ENCODE measurements around the gene S1PR3. TPM values are rescaled to one million over a fixed set of nuclear protein-coding genes. Genes with fewer than 3 reads are reported as not detected.

The S1PR3 gene
- total and polyA plus RNA-seq, 9 of the 15 experiments (the other 6 are each of a cell fraction or from before 2014, with no cell fraction given), result 0.03 to 2.0 (median 0.29) TPM

DNA sequence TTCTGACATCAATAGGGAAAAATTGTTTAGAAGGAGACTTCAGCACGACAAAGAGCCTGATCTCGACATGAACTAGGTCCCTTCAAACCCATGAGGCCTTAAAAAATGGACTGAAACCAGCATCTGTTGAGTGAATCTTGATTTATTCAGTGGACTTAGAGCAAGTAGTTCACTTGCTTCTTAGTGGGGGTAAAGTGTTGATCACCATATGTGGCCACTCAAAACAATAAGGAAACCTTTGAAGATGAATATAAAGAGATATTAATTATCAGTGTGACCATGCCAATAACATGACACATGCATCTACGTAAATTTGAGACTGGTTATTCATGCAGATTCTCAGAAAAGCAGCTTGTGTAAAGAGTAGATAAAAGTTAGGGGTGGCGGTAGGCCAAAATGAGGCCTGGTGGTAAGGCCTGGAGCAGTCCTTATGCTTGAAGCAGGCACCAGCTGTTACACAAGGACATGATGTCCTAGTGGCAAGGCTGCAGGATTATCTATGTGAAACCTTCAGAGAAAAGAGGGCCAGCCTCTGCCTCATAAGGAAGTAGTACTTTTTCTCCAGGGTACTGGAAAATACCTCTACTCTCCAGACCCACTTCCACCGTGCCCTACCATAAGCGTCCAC lies 61.3 kb downstream of the S1PR3 start (continued):
- TF ChIP-seq, protein P1, sequence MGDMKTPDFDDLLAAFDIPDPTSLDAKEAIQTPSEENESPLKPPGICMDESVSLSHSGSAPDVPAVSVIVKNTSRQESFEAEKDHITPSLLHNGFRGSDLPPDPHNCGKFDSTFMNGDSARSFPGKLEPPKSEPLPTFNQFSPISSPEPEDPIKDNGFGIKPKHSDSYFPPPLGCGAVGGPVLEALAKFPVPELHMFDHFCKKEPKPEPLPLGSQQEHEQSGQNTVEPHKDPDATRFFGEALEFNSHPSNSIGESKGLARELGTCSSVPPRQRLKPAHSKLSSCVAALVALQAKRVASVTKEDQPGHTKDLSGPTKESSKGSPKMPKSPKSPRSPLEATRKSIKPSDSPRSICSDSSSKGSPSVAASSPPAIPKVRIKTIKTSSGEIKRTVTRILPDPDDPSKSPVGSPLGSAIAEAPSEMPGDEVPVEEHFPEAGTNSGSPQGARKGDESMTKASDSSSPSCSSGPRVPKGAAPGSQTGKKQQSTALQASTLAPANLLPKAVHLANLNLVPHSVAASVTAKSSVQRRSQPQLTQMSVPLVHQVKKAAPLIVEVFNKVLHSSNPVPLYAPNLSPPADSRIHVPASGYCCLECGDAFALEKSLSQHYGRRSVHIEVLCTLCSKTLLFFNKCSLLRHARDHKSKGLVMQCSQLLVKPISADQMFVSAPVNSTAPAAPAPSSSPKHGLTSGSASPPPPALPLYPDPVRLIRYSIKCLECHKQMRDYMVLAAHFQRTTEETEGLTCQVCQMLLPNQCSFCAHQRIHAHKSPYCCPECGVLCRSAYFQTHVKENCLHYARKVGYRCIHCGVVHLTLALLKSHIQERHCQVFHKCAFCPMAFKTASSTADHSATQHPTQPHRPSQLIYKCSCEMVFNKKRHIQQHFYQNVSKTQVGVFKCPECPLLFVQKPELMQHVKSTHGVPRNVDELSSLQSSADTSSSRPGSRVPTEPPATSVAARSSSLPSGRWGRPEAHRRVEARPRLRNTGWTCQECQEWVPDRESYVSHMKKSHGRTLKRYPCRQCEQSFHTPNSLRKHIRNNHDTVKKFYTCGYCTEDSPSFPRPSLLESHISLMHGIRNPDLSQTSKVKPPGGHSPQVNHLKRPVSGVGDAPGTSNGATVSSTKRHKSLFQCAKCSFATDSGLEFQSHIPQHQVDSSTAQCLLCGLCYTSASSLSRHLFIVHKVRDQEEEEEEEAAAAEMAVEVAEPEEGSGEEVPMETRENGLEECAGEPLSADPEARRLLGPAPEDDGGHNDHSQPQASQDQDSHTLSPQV (IDR thresholded peaks at IDR 0.05), result peak; percentile 53; the same call in 1 of the 2 replicates
- TF ChIP-seq KDM5B (IDR thresholded peaks at IDR 0.05; ENCODE audit: insufficient replicate concordance, low read depth, low read length), result no peak
- TF ChIP-seq, protein P2, sequence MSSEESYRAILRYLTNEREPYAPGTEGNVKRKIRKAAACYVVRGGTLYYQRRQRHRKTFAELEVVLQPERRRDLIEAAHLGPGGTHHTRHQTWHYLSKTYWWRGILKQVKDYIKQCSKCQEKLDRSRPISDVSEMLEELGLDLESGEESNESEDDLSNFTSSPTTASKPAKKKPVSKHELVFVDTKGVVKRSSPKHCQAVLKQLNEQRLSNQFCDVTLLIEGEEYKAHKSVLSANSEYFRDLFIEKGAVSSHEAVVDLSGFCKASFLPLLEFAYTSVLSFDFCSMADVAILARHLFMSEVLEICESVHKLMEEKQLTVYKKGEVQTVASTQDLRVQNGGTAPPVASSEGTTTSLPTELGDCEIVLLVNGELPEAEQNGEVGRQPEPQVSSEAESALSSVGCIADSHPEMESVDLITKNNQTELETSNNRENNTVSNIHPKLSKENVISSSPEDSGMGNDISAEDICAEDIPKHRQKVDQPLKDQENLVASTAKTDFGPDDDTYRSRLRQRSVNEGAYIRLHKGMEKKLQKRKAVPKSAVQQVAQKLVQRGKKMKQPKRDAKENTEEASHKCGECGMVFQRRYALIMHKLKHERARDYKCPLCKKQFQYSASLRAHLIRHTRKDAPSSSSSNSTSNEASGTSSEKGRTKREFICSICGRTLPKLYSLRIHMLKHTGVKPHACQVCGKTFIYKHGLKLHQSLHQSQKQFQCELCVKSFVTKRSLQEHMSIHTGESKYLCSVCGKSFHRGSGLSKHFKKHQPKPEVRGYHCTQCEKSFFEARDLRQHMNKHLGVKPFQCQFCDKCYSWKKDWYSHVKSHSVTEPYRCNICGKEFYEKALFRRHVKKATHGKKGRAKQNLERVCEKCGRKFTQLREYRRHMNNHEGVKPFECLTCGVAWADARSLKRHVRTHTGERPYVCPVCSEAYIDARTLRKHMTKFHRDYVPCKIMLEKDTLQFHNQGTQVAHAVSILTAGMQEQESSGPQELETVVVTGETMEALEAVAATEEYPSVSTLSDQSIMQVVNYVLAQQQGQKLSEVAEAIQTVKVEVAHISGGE (CRISPR knock-in tag; IDR thresholded peaks at IDR 0.05), result 0 out of 6 replicates have a peak, but pooled peaks of 1 of the 3 experiments have one; percentile 24
- TF ChIP-seq TAL1 (IDR thresholded peaks at IDR 0.05), result peak; percentile 74
- TF ChIP-seq POLR3A (IDR thresholded peaks at IDR 0.05; ENCODE audit: borderline replicate concordance, extremely low read depth, insufficient read depth, insufficient read length), result no peak
- TF ChIP-seq DACH1 (IDR thresholded peaks at IDR 0.05; ENCODE audit: partially characterized antibody), result peak; percentile 56
- peak; percentile 81 for TF ChIP-seq CBFA2T2 (conservative IDR thresholded peaks at IDR 0.05)
- TF ChIP-seq NFIC (IDR thresholded peaks at IDR 0.05), result peak; percentile 88
- TF ChIP-seq ZFX (CRISPR knock-in tag; IDR thresholded peaks at IDR 0.05), result peak; percentile 40; the same call in 1 of the 2 replicates
- peak; percentile 86 for TF ChIP-seq CBFA2T3 (IDR thresholded peaks at IDR 0.05)
